HepG2 (cell line): ENCODE measurements around the gene FGGY. TPM values are rescaled to one million over a fixed set of nuclear protein-coding genes. Genes with fewer than 3 reads are reported as not detected.

Experiments
- HDAC2 ChIP-seq: sonication (generic); formaldehyde crosslinking; IDR thresholded peaks from 2 replicates; pipeline ENCODE4 v1.4.0; 2020; ENCODE audit warnings: missing genetic modification reagents
- HMG20A ChIP-seq: IDR thresholded peaks from 2 replicates; pipeline ENCODE4 v1.6.1; 2016; ENCODE audit warnings: borderline replicate concordance
- HNRNPLL ChIP-seq: fragments of 200-400 bp; formaldehyde crosslinking; IDR thresholded peaks from 2 replicates; pipeline ENCODE4 v1.6.1; 2017; ENCODE audit warnings: mild to moderate bottlenecking, low read depth, low read length; ENCODE audit not compliant: poor library complexity, severe bottlenecking
- IKZF1 ChIP-seq: fragments of 450-650 bp; IDR thresholded peaks from 2 replicates; pipeline ENCODE4 v1.7.1; 2016
- MAF1 ChIP-seq: sonication (generic); formaldehyde crosslinking; IDR thresholded peaks from 2 replicates; pipeline ENCODE4 v1.5.0; 2020; ENCODE audit warnings: missing genetic modification reagents, borderline replicate concordance
- NCOA2 ChIP-seq: sonication (generic); formaldehyde crosslinking; IDR thresholded peaks from 2 replicates; pipeline ENCODE4 v1.8.0; 2022; ENCODE audit warnings: inconsistent platforms
- PHF21A ChIP-seq: sonication (generic); formaldehyde crosslinking; IDR thresholded peaks from 2 replicates; pipeline ENCODE4 v1.5.0; 2020; ENCODE audit warnings: mild to moderate bottlenecking, missing genetic modification reagents
- RARA ChIP-seq: IDR thresholded peaks from 2 replicates; pipeline ENCODE4 v1.6.1; 2016; ENCODE audit warnings: missing genetic modification reagents, missing compliant biosample characterization
- SOX6 ChIP-seq, 2 experiments: fragments of 450-650 bp in 1 of 2; sonication (generic) in 1 of 2; formaldehyde crosslinking in 1 of 2; IDR thresholded peaks; 2 replicates each; pipeline versions ENCODE4 v1.4.0 to v1.6.1; 2017 to 2020; ENCODE audit warnings: antibody characterized with exemption in 1 of 2, mild to moderate bottlenecking in 1 of 2, missing genetic modification reagents in 1 of 2
- ZNF24 ChIP-seq: fragments of 450-650 bp; IDR thresholded peaks from 2 replicates; pipeline ENCODE4 v1.6.1; 2017; ENCODE audit warnings: antibody characterized with exemption, mild to moderate bottlenecking
- ZNF3 ChIP-seq: IDR thresholded peaks from 2 replicates; pipeline ENCODE4 v1.7.0; 2017; ENCODE audit warnings: inconsistent platforms
- polyA plus RNA-seq, 8 experiments: library from polyadenylated mRNA; depleted of rRNA in 3 of 8; stranded (reverse) in 7 of 8; unstranded in 1 of 8; fragments of >200 nt; fragmentation: Illumina TruSeq in 4 of 8; extraction: Trizol in 4 of 8; gene quantifications; 2 replicates each; pipeline versions ENCODE4 v1.2.1 to v1.2.3, GENCODE V29; 2011 to 2016; ENCODE audit warnings: low read depth in 4 of 8, missing spikeins in 1 of 8, mixed read lengths in 1 of 8; ENCODE audit not compliant: insufficient read depth in 1 of 8
- total RNA-seq, 5 experiments: library from RNA; depleted of rRNA; stranded (reverse); fragments of >200 nt; fragmentation: Illumina TruSeq; extraction: Trizol; gene quantifications; 2 replicates each; pipeline ENCODE4 v1.2.3, GENCODE V29; 2016; ENCODE audit warnings: low read depth in 1 of 5
- TF ChIP-seq, protein P1 (sequence below): sonication (generic); formaldehyde crosslinking; IDR thresholded peaks from 2 replicates; pipeline ENCODE4 v1.4.0; 2020; ENCODE audit warnings: missing genetic modification reagents, borderline replicate concordance
- TF ChIP-seq, protein P2 (sequence below): sonication (generic); formaldehyde crosslinking; IDR thresholded peaks from 2 replicates; pipeline ENCODE4 v1.4.0; 2020; ENCODE audit warnings: missing genetic modification reagents
- TF ChIP-seq, protein P3 (sequence below): sonication (generic); formaldehyde crosslinking; IDR thresholded peaks from 2 replicates; pipeline ENCODE4 v1.8.0; 2023; ENCODE audit warnings: mild to moderate bottlenecking, missing genetic modification reagents
- TF ChIP-seq, protein P4 (sequence below): sonication (generic); formaldehyde crosslinking; IDR thresholded peaks from 2 replicates; pipeline ENCODE4 v1.5.0; 2020; ENCODE audit warnings: missing genetic modification reagents
- TF ChIP-seq, protein P5 (sequence below): sonication (generic); formaldehyde crosslinking; IDR thresholded peaks from 2 replicates; pipeline ENCODE4 v1.5.0; 2020; ENCODE audit warnings: mild to moderate bottlenecking, missing genetic modification reagents, moderate library complexity
- TF ChIP-seq, protein P6 (sequence below): sonication (generic); formaldehyde crosslinking; IDR thresholded peaks from 2 replicates; pipeline ENCODE4 v1.4.0; 2020; ENCODE audit warnings: missing genetic modification reagents
- TF ChIP-seq, protein P7 (sequence below): IDR thresholded peaks from 2 replicates; pipeline ENCODE4 v1.6.1; 2016; ENCODE audit warnings: low read depth
- TF ChIP-seq, protein P8 (sequence below): sonication (generic); formaldehyde crosslinking; IDR thresholded peaks from 2 replicates; pipeline ENCODE4 v1.4.0; 2020; ENCODE audit warnings: missing genetic modification reagents; ENCODE audit errors: not compliant biosample characterization

FGGY gene
- total and polyA plus RNA-seq, 2 of the 13 experiments (the other 11 are each of a cell fraction or from before 2014, with no cell fraction given): 15.7 to 27.5 TPM

DNA sequence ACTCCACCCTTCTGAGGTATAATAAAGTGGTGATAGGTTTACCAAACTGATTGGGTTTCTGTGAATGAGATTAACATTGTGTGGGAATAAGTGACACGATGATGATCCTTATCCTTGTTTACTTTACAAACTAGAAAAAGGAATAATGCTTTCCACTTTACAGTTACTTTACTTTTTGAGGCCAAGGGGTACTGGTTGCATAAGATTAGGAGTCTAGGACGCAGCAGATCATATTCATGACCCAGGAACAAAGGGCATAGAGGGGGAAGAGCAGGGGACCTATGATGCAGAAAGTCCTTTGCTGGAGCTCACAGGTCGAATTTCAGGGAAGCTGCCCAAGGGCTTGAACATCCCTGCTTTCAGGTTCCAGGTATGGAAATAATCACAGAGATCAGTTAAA lies 20.4 kb downstream of the FGGY start (continued):
- TF ChIP-seq, protein P1, sequence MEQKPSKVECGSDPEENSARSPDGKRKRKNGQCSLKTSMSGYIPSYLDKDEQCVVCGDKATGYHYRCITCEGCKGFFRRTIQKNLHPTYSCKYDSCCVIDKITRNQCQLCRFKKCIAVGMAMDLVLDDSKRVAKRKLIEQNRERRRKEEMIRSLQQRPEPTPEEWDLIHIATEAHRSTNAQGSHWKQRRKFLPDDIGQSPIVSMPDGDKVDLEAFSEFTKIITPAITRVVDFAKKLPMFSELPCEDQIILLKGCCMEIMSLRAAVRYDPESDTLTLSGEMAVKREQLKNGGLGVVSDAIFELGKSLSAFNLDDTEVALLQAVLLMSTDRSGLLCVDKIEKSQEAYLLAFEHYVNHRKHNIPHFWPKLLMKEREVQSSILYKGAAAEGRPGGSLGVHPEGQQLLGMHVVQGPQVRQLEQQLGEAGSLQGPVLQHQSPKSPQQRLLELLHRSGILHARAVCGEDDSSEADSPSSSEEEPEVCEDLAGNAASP (CRISPR knock-in tag): peak; percentile 43; the same call in 1 of the 2 replicates
- TF ChIP-seq, protein P2, sequence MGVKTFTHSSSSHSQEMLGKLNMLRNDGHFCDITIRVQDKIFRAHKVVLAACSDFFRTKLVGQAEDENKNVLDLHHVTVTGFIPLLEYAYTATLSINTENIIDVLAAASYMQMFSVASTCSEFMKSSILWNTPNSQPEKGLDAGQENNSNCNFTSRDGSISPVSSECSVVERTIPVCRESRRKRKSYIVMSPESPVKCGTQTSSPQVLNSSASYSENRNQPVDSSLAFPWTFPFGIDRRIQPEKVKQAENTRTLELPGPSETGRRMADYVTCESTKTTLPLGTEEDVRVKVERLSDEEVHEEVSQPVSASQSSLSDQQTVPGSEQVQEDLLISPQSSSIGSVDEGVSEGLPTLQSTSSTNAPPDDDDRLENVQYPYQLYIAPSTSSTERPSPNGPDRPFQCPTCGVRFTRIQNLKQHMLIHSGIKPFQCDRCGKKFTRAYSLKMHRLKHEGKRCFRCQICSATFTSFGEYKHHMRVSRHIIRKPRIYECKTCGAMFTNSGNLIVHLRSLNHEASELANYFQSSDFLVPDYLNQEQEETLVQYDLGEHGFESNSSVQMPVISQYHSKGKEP (CRISPR knock-in tag): no peak
- 0 out of 2 replicates have a peak, but pooled peaks have one; percentile 31 for TF ChIP-seq PHF21A (CRISPR knock-in tag)
- TF ChIP-seq NCOA2: peak; percentile 48; the same call in 1 of the 2 replicates
- TF ChIP-seq, protein P3, sequence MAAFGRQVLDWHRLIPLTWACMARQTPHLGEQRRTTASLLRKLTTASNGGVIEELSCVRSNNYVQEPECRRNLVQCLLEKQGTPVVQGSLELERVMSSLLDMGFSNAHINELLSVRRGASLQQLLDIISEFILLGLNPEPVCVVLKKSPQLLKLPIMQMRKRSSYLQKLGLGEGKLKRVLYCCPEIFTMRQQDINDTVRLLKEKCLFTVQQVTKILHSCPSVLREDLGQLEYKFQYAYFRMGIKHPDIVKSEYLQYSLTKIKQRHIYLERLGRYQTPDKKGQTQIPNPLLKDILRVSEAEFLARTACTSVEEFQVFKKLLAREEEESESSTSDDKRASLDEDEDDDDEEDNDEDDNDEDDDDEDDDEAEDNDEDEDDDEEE (CRISPR knock-in tag): no peak
- TF ChIP-seq HDAC2 (CRISPR knock-in tag): peak; percentile 53; the same call in 1 of the 2 replicates
- no peak for TF ChIP-seq MAF1 (CRISPR knock-in tag)
- TF ChIP-seq, protein P4, sequence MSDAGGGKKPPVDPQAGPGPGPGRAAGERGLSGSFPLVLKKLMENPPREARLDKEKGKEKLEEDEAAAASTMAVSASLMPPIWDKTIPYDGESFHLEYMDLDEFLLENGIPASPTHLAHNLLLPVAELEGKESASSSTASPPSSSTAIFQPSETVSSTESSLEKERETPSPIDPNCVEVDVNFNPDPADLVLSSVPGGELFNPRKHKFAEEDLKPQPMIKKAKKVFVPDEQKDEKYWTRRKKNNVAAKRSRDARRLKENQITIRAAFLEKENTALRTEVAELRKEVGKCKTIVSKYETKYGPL (CRISPR knock-in tag): peak; percentile 71; the same call in 1 of the 2 replicates
- TF ChIP-seq, protein P5, sequence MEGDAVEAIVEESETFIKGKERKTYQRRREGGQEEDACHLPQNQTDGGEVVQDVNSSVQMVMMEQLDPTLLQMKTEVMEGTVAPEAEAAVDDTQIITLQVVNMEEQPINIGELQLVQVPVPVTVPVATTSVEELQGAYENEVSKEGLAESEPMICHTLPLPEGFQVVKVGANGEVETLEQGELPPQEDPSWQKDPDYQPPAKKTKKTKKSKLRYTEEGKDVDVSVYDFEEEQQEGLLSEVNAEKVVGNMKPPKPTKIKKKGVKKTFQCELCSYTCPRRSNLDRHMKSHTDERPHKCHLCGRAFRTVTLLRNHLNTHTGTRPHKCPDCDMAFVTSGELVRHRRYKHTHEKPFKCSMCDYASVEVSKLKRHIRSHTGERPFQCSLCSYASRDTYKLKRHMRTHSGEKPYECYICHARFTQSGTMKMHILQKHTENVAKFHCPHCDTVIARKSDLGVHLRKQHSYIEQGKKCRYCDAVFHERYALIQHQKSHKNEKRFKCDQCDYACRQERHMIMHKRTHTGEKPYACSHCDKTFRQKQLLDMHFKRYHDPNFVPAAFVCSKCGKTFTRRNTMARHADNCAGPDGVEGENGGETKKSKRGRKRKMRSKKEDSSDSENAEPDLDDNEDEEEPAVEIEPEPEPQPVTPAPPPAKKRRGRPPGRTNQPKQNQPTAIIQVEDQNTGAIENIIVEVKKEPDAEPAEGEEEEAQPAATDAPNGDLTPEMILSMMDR (CRISPR knock-in tag): no peak
- TF ChIP-seq, protein P6, sequence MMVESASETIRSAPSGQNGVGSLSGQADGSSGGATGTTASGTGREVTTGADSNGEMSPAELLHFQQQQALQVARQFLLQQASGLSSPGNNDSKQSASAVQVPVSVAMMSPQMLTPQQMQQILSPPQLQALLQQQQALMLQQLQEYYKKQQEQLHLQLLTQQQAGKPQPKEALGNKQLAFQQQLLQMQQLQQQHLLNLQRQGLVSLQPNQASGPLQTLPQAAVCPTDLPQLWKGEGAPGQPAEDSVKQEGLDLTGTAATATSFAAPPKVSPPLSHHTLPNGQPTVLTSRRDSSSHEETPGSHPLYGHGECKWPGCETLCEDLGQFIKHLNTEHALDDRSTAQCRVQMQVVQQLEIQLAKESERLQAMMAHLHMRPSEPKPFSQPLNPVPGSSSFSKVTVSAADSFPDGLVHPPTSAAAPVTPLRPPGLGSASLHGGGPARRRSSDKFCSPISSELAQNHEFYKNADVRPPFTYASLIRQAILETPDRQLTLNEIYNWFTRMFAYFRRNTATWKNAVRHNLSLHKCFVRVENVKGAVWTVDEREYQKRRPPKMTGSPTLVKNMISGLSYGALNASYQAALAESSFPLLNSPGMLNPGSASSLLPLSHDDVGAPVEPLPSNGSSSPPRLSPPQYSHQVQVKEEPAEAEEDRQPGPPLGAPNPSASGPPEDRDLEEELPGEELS: 0 out of 2 replicates have a peak, but pooled peaks have one; percentile 22
- TF ChIP-seq, protein P7, sequence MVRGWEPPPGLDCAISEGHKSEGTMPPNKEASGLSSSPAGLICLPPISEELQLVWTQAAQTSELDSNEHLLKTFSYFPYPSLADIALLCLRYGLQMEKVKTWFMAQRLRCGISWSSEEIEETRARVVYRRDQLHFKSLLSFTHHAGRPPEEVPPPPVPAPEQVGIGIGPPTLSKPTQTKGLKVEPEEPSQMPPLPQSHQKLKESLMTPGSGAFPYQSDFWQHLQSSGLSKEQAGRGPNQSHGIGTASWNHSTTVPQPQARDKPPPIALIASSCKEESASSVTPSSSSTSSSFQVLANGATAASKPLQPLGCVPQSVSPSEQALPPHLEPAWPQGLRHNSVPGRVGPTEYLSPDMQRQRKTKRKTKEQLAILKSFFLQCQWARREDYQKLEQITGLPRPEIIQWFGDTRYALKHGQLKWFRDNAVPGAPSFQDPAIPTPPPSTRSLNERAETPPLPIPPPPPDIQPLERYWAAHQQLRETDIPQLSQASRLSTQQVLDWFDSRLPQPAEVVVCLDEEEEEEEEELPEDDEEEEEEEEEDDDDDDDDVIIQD: peak; percentile 76; the same call in 1 of the 2 replicates
- no peak for TF ChIP-seq SOX6 (IDR thresholded peaks at IDR 0.05)
- TF ChIP-seq SOX6 (CRISPR knock-in tag; IDR thresholded peaks at IDR 0.05): peak; percentile 85
- no peak for TF ChIP-seq ZNF3 (CRISPR knock-in tag)
- no peak for TF ChIP-seq ZNF24
- TF ChIP-seq, protein P8, sequence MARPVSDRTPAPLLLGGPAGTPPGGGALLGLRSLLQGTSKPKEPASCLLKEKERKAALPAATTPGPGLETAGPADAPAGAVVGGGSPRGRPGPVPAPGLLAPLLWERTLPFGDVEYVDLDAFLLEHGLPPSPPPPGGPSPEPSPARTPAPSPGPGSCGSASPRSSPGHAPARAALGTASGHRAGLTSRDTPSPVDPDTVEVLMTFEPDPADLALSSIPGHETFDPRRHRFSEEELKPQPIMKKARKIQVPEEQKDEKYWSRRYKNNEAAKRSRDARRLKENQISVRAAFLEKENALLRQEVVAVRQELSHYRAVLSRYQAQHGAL (CRISPR knock-in tag): no peak
- peak; percentile 89 for TF ChIP-seq RARA (CRISPR knock-in tag)
- TF ChIP-seq HNRNPLL: no peak
- no peak for TF ChIP-seq IKZF1
- TF ChIP-seq HMG20A (CRISPR knock-in tag): 0 out of 2 replicates have a peak, but pooled peaks have one; percentile 40
